ENCODE measurements around the gene TTLL3.

DNA sequence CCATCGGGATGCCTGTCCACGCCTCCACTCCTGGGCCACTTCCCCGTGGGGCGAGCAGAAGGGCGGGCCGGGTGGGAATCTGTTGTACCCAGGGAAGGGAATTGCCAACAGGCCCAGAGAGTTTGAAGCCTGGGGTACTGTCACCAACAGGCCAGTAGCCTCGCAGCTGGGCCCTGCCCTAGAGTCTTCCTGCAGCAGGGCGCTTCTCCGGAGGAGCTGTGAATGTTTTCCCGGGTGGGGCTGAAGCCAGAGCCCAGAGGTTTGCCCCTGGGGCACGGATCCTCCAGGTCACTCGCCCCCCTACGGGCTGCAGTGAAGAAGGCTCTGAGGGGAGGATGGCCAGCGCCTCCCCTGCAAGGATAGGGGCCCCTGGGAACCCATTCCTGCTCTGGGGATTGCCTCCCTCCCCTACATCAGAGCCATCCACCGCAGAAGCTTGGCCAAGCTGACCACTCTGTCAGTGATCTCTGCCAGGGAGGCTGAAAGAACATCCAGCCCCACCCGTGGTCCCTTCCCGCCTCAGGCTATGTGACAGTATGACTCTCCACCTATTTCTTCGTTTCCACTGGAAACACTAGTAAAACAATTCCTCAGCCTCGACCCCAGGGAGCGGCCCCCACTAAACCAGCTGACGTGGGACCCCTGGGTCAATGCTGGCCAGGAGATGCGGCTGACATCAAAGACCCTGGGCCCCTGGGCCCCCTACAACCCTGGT lies 53.2 kb downstream of the TTLL3 start:
- TF ChIP-seq, protein P1, sequence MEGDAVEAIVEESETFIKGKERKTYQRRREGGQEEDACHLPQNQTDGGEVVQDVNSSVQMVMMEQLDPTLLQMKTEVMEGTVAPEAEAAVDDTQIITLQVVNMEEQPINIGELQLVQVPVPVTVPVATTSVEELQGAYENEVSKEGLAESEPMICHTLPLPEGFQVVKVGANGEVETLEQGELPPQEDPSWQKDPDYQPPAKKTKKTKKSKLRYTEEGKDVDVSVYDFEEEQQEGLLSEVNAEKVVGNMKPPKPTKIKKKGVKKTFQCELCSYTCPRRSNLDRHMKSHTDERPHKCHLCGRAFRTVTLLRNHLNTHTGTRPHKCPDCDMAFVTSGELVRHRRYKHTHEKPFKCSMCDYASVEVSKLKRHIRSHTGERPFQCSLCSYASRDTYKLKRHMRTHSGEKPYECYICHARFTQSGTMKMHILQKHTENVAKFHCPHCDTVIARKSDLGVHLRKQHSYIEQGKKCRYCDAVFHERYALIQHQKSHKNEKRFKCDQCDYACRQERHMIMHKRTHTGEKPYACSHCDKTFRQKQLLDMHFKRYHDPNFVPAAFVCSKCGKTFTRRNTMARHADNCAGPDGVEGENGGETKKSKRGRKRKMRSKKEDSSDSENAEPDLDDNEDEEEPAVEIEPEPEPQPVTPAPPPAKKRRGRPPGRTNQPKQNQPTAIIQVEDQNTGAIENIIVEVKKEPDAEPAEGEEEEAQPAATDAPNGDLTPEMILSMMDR (IDR thresholded peaks at IDR 0.05) = no peak
- no peak for TF ChIP-seq POLR2A (IDR thresholded peaks at IDR 0.05)

Data from body of pancreas (tissue), 4 donors.